H1 (cell line): ENCODE measurements around the gene CDYL. TPM values are rescaled to one million over a fixed set of nuclear protein-coding genes. Genes with fewer than 3 reads are reported as not detected.

Source experiments
- CTCF ChIA-PET: fragments of 300-600 bp; sonication (Branson Sonifier 250); formaldehyde crosslinking; loops from one replicate; lab custom pipeline; 2021; ENCODE audit not compliant: partially characterized antibody; lab: Charles Lee
- POLR2A ChIA-PET: fragments of 300-600 bp; sonication (Branson Sonifier 250); formaldehyde crosslinking; loops from one replicate; lab custom pipeline; 2021; ENCODE audit warnings: inconsistent platforms; ENCODE audit not compliant: partially characterized antibody; lab: Charles Lee
- DNase-seq, 2 experiments: peaks; one replicate each; pipeline versions ENCODE4 v3.0.0 to v3.0.0-alpha.2; 2010 to 2022; ENCODE audit warnings: low spot score in 2 of 2, low read depth in 1 of 2, mixed read lengths in 1 of 2
- FAIRE-seq: peaks from 2 replicates; lab custom pipeline; 2011; peaks lifted over from hg19 to GRCh38; lab: Jason Lieb, UNC
- H2AFZ ChIP-seq: 2 replicates; pipeline ENCODE4 v1.8.1; 2012; ENCODE audit warnings: low read length, inconsistent platforms
- H2AK5ac ChIP-seq: 2 replicates; pipeline ENCODE4 v1.6.1; 2013; ENCODE audit warnings: low read depth, low read length
- H2BK120ac ChIP-seq: replicated peaks from 2 replicates; pipeline ENCODE3; 2013; ENCODE audit warnings: low read depth, low read length, inconsistent platforms
- H2BK12ac ChIP-seq: 2 replicates; pipeline ENCODE4 v1.6.1; 2013; ENCODE audit warnings: low read depth, low read length
- H2BK15ac ChIP-seq: 2 replicates; pipeline ENCODE4 v1.6.1; 2013; ENCODE audit warnings: low read length
- H2BK20ac ChIP-seq: 2 replicates; pipeline ENCODE4 v1.6.1; 2013; ENCODE audit warnings: low read length
- H2BK5ac ChIP-seq: 2 replicates; pipeline ENCODE4 v1.6.1; 2013; ENCODE audit warnings: low read depth, low read length
- H3K14ac ChIP-seq: 2 replicates; pipeline ENCODE4 v1.6.1; 2013; ENCODE audit warnings: inconsistent platforms; ENCODE audit not compliant: insufficient read length
- H3K18ac ChIP-seq: 2 replicates; pipeline ENCODE4 v1.6.1; 2013; ENCODE audit warnings: low read length; ENCODE audit errors: extremely low read depth
- H3K23ac ChIP-seq: 2 replicates; pipeline ENCODE4 v1.6.1; 2013; ENCODE audit warnings: inconsistent platforms; ENCODE audit not compliant: insufficient read length
- H3K23me2 ChIP-seq: 2 replicates; pipeline ENCODE4 v1.6.1; 2013; ENCODE audit warnings: low read depth, low read length
- H3K27ac ChIP-seq: 2 replicates; pipeline ENCODE4 v1.6.1; 2011; ENCODE audit warnings: low read depth, low read length, inconsistent platforms
- H3K27me3 ChIP-seq, 4 experiments: replicated peaks in 1 of 4; 1 replicate in 1 of 4; 2 replicates in 3 of 4; pipeline versions ENCODE4 v1.6.1 to v1.8.1; 2011 to 2013; ENCODE audit warnings: low read length in 3 of 4, mild to moderate bottlenecking in 3 of 4, inconsistent platforms in 2 of 4, mixed read lengths in 2 of 4, moderate library complexity in 1 of 4; ENCODE audit not compliant: control insufficient read depth in 3 of 4, insufficient read depth in 3 of 4; ENCODE audit errors: extremely low read depth in 1 of 4
- H3K36me3 ChIP-seq, 4 experiments: 2 replicates each; pipeline versions ENCODE4 v1.6.1 to v1.8.1; 2011 to 2013; ENCODE audit warnings: mild to moderate bottlenecking in 4 of 4, low read length in 3 of 4, moderate library complexity in 2 of 4, control low read depth in 1 of 4, inconsistent platforms in 1 of 4; ENCODE audit not compliant: insufficient read depth in 4 of 4, control insufficient read depth in 2 of 4
- H3K4ac ChIP-seq: replicated peaks from 2 replicates; pipeline ENCODE3; 2013; ENCODE audit warnings: low read length, low read depth, mixed read lengths, inconsistent platforms; ENCODE audit not compliant: insufficient read length
- H3K4me1 ChIP-seq, 4 experiments: replicated peaks in 1 of 4; 1 replicate in 1 of 4; 2 replicates in 3 of 4; pipeline versions ENCODE4 v1.6.1 to v1.8.1; 2011 to 2013; ENCODE audit warnings: low read length in 3 of 4, inconsistent platforms in 2 of 4, mixed read lengths in 1 of 4; ENCODE audit not compliant: insufficient read depth in 4 of 4, control insufficient read depth in 3 of 4
- H3K4me2 ChIP-seq, 2 experiments: 2 replicates each; pipeline versions ENCODE4 v1.6.1 to v1.8.1; 2011 to 2013; ENCODE audit warnings: low read depth in 2 of 2, low read length in 2 of 2, control low read depth in 1 of 2, inconsistent platforms in 1 of 2, mild to moderate bottlenecking in 1 of 2; ENCODE audit not compliant: insufficient read depth in 1 of 2
- H3K4me3 ChIP-seq, 4 experiments: fragments of 200-600, 300-600 bp in 1 of 4; sonication (generic), shearing (Covaris generic), sonication (Bioruptor Twin) in 1 of 4; 2 replicates each; pipeline versions ENCODE4 v1.5.1 to v1.8.1; 2011 to 2016; ENCODE audit warnings: low read length in 4 of 4, low read depth in 3 of 4, control low read depth in 2 of 4, inconsistent platforms in 2 of 4, mild to moderate bottlenecking in 2 of 4, mixed read lengths in 1 of 4, moderate library complexity in 1 of 4; ENCODE audit not compliant: insufficient read depth in 2 of 4; ENCODE audit errors: extremely low read depth in 1 of 4
- H3K56ac ChIP-seq: replicated peaks from 2 replicates; pipeline ENCODE3; 2013; ENCODE audit warnings: low read depth, mild to moderate bottlenecking, mixed read lengths, low read length, inconsistent platforms; ENCODE audit not compliant: insufficient read length
- H3K79me1 ChIP-seq: 2 replicates; pipeline ENCODE4 v1.6.1; 2013; ENCODE audit warnings: low read depth, low read length, control low read depth
- H3K79me2 ChIP-seq, 2 experiments: 2 replicates each; pipeline versions ENCODE4 v1.6.1 to v1.8.1; 2012 to 2013; ENCODE audit warnings: low read length in 2 of 2, mild to moderate bottlenecking in 2 of 2, inconsistent platforms in 1 of 2; ENCODE audit not compliant: insufficient read depth in 2 of 2, control insufficient read depth in 1 of 2
- H3K9ac ChIP-seq, 4 experiments: replicated peaks in 1 of 4; 1 replicate in 1 of 4; 2 replicates in 3 of 4; pipeline versions ENCODE4 v1.6.1 to v1.8.1; 2011 to 2013; ENCODE audit warnings: low read depth in 3 of 4, low read length in 3 of 4, control low read depth in 2 of 4, mild to moderate bottlenecking in 2 of 4, moderate library complexity in 2 of 4, inconsistent platforms in 1 of 4; ENCODE audit errors: extremely low read depth in 1 of 4
- H3K9me3 ChIP-seq, 2 experiments: 2 replicates each; pipeline versions ENCODE4 v1.6.1 to v1.8.1; 2012 to 2013; ENCODE audit warnings: mild to moderate bottlenecking in 2 of 2, moderate library complexity in 2 of 2, control low read depth in 1 of 2, inconsistent platforms in 1 of 2, low read depth in 1 of 2, low read length in 1 of 2, mixed read lengths in 1 of 2; ENCODE audit not compliant: insufficient read depth in 2 of 2
- H4K20me1 ChIP-seq, 2 experiments: replicated peaks in 1 of 2; 2 replicates each; pipeline versions ENCODE3 to v1.8.1; 2011 to 2013; ENCODE audit warnings: inconsistent platforms in 2 of 2, low read length in 2 of 2, mild to moderate bottlenecking in 1 of 2; ENCODE audit not compliant: insufficient read depth in 2 of 2, control insufficient read depth in 1 of 2
- H4K5ac ChIP-seq: 2 replicates; pipeline ENCODE4 v1.6.1; 2013; ENCODE audit warnings: low read length, low read depth, mixed read lengths, inconsistent platforms; ENCODE audit not compliant: insufficient read length
- H4K8ac ChIP-seq: 2 replicates; pipeline ENCODE4 v1.8.0; 2013; ENCODE audit warnings: mild to moderate bottlenecking, moderate library complexity, low read length, inconsistent platforms; ENCODE audit not compliant: insufficient read depth; ENCODE audit errors: extremely low read depth
- H4K91ac ChIP-seq: replicated peaks from 2 replicates; pipeline ENCODE3; 2013; ENCODE audit warnings: low read length, mixed read lengths, inconsistent platforms; ENCODE audit not compliant: insufficient read length
- BACH1 ChIP-seq: IDR thresholded peaks from 2 replicates; pipeline ENCODE4 v1.6.1; 2012; ENCODE audit warnings: low read length, improper control_type of control experiment
- BRCA1 ChIP-seq: IDR thresholded peaks from 2 replicates; pipeline ENCODE4 v1.6.1; 2012; ENCODE audit warnings: low read depth, low read length, improper control_type of control experiment
- CEBPB ChIP-seq: IDR thresholded peaks from 2 replicates; pipeline ENCODE4 v1.6.1; 2012; ENCODE audit warnings: low read depth, low read length
- CHD2 ChIP-seq: IDR thresholded peaks from 2 replicates; pipeline ENCODE4 v1.6.1; 2012; ENCODE audit warnings: low read length, improper control_type of control experiment
- EGR1 ChIP-seq: IDR thresholded peaks from 2 replicates; pipeline ENCODE4 v1.6.1; 2011; ENCODE audit warnings: low read depth, low read length, borderline replicate concordance
- HDAC2 ChIP-seq, 2 experiments: fragments of 300-600 bp in 1 of 2; sonication (generic) in 1 of 2; IDR thresholded peaks; 2 replicates each; pipeline ENCODE4 v1.6.1; 2011 to 2012; ENCODE audit warnings: low read depth in 2 of 2, low read length in 2 of 2, mild to moderate bottlenecking in 2 of 2, moderate library complexity in 2 of 2, borderline replicate concordance in 1 of 2, inconsistent platforms in 1 of 2
- HDAC6 ChIP-seq: IDR thresholded peaks from one replicate; pipeline ENCODE4 v1.7.1; 2012; ENCODE audit warnings: low read depth, mild to moderate bottlenecking, inconsistent platforms, low read length, moderate library complexity
- KDM5A ChIP-seq: fragments of 200-600 bp; IDR thresholded peaks from 2 replicates; pipeline ENCODE4 v1.7.1; 2012; ENCODE audit warnings: mild to moderate bottlenecking, low read length, inconsistent platforms, mixed read lengths
- MAFK ChIP-seq: IDR thresholded peaks from 2 replicates; pipeline ENCODE4 v1.6.1; 2012; ENCODE audit warnings: low read depth, mild to moderate bottlenecking, improper control_type of control experiment, low read length
- NANOG ChIP-seq: IDR thresholded peaks from 2 replicates; pipeline ENCODE4 v1.6.1; 2011; ENCODE audit warnings: low read length, low read depth, mild to moderate bottlenecking, inconsistent platforms; ENCODE audit not compliant: insufficient read depth, poor library complexity, severe bottlenecking
- POLR2A ChIP-seq, 2 experiments: IDR thresholded peaks; 1 replicate in 1 of 2; 2 replicates in 1 of 2; pipeline ENCODE4 v1.6.1; 2011; ENCODE audit warnings: low read depth in 2 of 2, low read length in 2 of 2, mild to moderate bottlenecking in 2 of 2; ENCODE audit errors: control extremely low read depth in 1 of 2
- SIN3A ChIP-seq, 2 experiments: IDR thresholded peaks in 1 of 2; conservative IDR thresholded peaks in 1 of 2; 2 replicates each; pipeline ENCODE4 v1.6.1; 2011 to 2012; ENCODE audit warnings: low read length in 2 of 2, improper control_type of control experiment in 1 of 2, low read depth in 1 of 2, mild to moderate bottlenecking in 1 of 2
- TBP ChIP-seq: IDR thresholded peaks from 2 replicates; pipeline ENCODE4 v1.6.1; 2011; ENCODE audit warnings: low read depth, low read length, improper control_type of control experiment
- WGBS, 2 experiments: shearing (Covaris generic) in 1 of 2; methylation state at CpG; one replicate each; pipeline versions ENCODE4 v1.1.6 to v1.1.7; 2013 to 2015; ENCODE audit warnings: low lambda C conversion rate in 2 of 2, mixed read lengths in 2 of 2, inconsistent platforms in 1 of 2, low coverage in 1 of 2, missing lambda C conversion rate in 1 of 2; ENCODE audit not compliant: insufficient replicate concordance in 2 of 2, insufficient coverage in 1 of 2, insufficient read length in 1 of 2; ENCODE audit errors: extremely low coverage in 1 of 2, missing lambda C conversion rate in 1 of 2; 5-methylcytosine and 5-hydroxymethylcytosine counted together
- polyA plus RNA-seq, 7 experiments: library from polyadenylated mRNA; depleted of rRNA in 3 of 7; stranded (reverse) in 5 of 7; unstranded in 2 of 7; fragments of >200 nt in 5 of 7; fragments of 200-250 nt in 2 of 7; gene quantifications; 1 replicate in 5 of 7; 2 replicates in 1 of 7; 4 replicates in 1 of 7; pipeline versions ENCODE4 v1.2.1 to v1.2.3, GENCODE V29; 2011 to 2013; ENCODE audit warnings: missing spikeins in 2 of 7, mixed read lengths in 2 of 7
- total RNA-seq: library from RNA; stranded (reverse); fragmentation: NEBNext Ultra II Directional; extraction: Animal tissue kit (Norgen Biotek cat#: 25700); gene quantifications from 2 replicates; pipeline ENCODE4 v1.2.1, GENCODE V29; 2021

The CDYL gene
- total and polyA plus RNA-seq, 2 of the 8 experiments (the other 6 are each of a cell fraction or from before 2014, with no cell fraction given) = 56.4 to 119 TPM

DNA sequence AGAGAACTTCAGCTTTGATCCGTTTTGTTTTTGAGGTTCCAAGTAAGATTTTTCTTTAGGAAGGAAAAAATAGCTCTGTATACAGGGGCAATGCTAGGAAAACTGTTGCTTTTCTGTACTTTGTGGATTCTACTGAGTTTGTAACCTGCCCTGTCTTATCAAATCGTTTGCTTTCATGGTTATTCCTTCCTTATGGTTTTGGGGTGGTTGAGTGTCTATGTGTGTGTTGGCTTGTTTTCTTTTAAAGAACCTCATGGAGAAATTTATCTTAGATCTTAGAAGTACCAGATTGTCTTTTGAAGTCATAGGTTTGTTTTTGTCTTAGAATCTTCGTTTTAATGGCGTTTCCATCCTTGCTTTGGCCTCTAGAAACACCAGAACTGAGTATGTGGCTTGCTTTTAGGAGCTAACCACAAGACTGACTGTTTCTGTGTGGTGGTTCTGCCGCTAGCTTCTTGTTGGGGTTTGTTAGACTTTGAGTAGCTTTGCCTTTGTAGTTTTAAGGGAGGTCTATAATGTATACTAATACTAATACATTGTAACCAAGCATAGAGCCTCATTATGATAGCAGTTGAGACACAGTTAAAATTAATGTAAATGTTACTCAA is 140.9 kb downstream of the CDYL start:
- H3K27ac ChIP-seq = no peak overlapping the region
- no peak for DNase-seq

More for the DNA sequence above, 140.9 kb downstream of the CDYL start:
- H2AFZ ChIP-seq = no peak overlapping the region
- H3K14ac ChIP-seq = no peak overlapping the region
- peaks cover 17% of the 10 kb centered on the region for H3K79me1 ChIP-seq
- no peak overlapping the region for H3K18ac ChIP-seq
- no peak overlapping the region for H2BK15ac ChIP-seq
- H3K4me2 ChIP-seq = no peak overlapping the region
- no peak overlapping the region for H2AK5ac ChIP-seq
- 0 out of 2 replicates have a peak overlapping the region, but pooled peaks have one; percentile 29 for H2BK5ac ChIP-seq
- H3K4me1 ChIP-seq = peaks cover 11 to 36% (median 28%) of the 10 kb centered on the region in 4 experiments; a peak in 6 of 7 replicates
- no peak overlapping the region for H3K56ac ChIP-seq
- H3K27me3 ChIP-seq = no peaks in the 10 kb centered on the region
- no peak overlapping the region for H4K8ac ChIP-seq
- no peak overlapping the region for H4K91ac ChIP-seq
- ChIA-PET CTCF (interaction anchor here (0.5 to 1.2 kb wide), 3 partner anchors 8 to 114 kb away, joined by 3 to 4 read pairs (median 3); no protein-coding TSS in a partner anchor), POLR2A (interaction anchor here (0.8 kb wide), 1 partner anchor 10 kb away, joined by 3 read pairs; no protein-coding TSS in a partner anchor)
- no peak overlapping the region for H2BK20ac ChIP-seq
- H3K23ac ChIP-seq = no peak overlapping the region
- H4K20me1 ChIP-seq = peaks cover 32 to 36% of the 10 kb centered on the region in 2 experiments
- H3K9me3 ChIP-seq = no peaks in the 10 kb centered on the region
- H3K4ac ChIP-seq = no peak overlapping the region
- no peak for TF ChIP-seq SIN3A (conservative IDR thresholded peaks at IDR 0.05 in 1 of 2, IDR thresholded peaks at IDR 0.05 in 1 of 2; ENCODE audit: low read depth in 1 of 2, low read length in 2 of 2)
- no peak for TF ChIP-seq HDAC6
- no peak for TF ChIP-seq CEBPB
- no peak for TF ChIP-seq BACH1
- no peak for TF ChIP-seq HDAC2 (IDR thresholded peaks at IDR 0.05; ENCODE audit: borderline replicate concordance in 1 of 2, low read depth in 2 of 2, low read length in 2 of 2)
- no peak for TF ChIP-seq CHD2
- TF ChIP-seq EGR1 = no peak
- TF ChIP-seq BRCA1 = no peak
- no peak for TF ChIP-seq KDM5A
- no peak for TF ChIP-seq TBP
- TF ChIP-seq NANOG = no peak
- no peak for TF ChIP-seq MAFK
- TF ChIP-seq POLR2A (IDR thresholded peaks at IDR 0.05; ENCODE audit: control extremely low read depth in 1 of 2, low read depth in 2 of 2, low read length in 2 of 2) = no peak
- no peak overlapping the region for H2BK12ac ChIP-seq
- H3K79me2 ChIP-seq = peaks cover 5 to 100% of the 10 kb centered on the region in 2 experiments
- FAIRE-seq = no peak
- H3K23me2 ChIP-seq = no peaks in the 10 kb centered on the region
- no peak overlapping the region for H3K4me3 ChIP-seq
- H4K5ac ChIP-seq = no peak overlapping the region
- no peak overlapping the region for H2BK120ac ChIP-seq
- no peak overlapping the region for H3K9ac ChIP-seq
- no peaks in the 10 kb centered on the region for H3K36me3 ChIP-seq
- 83% methylated on average over 5 of the region's 5 CpGs; no CpG with 5 or more reads in 1 of the 2 experiments for WGBS, 2 experiments
